OCI-LY1 (cell line): ENCODE data around the gene MACF1.

Experiments
- EZH2 ChIP-seq: fragments of 200-600 bp; sonication (generic), shearing (Covaris generic); IDR thresholded peaks from 2 replicates; pipeline ENCODE4 v1.8.0; 2017; ENCODE audit warnings: borderline replicate concordance, mixed run types, mild to moderate bottlenecking, antibody characterized with exemption, low read length, moderate library complexity, mixed read lengths
- TF ChIP-seq, protein P1 (sequence below): fragments of 200-600 bp; sonication (generic), shearing (Covaris generic); IDR thresholded peaks from 2 replicates; pipeline ENCODE4 v1.5.1; 2017; ENCODE audit warnings: mild to moderate bottlenecking, antibody characterized with exemption, low read length, moderate library complexity, mixed read lengths

GRCh38 chr1:39431927-39432326 lies 227.4 kb downstream of the MACF1 start:
- TF ChIP-seq EZH2: no peak
- TF ChIP-seq, protein P1, sequence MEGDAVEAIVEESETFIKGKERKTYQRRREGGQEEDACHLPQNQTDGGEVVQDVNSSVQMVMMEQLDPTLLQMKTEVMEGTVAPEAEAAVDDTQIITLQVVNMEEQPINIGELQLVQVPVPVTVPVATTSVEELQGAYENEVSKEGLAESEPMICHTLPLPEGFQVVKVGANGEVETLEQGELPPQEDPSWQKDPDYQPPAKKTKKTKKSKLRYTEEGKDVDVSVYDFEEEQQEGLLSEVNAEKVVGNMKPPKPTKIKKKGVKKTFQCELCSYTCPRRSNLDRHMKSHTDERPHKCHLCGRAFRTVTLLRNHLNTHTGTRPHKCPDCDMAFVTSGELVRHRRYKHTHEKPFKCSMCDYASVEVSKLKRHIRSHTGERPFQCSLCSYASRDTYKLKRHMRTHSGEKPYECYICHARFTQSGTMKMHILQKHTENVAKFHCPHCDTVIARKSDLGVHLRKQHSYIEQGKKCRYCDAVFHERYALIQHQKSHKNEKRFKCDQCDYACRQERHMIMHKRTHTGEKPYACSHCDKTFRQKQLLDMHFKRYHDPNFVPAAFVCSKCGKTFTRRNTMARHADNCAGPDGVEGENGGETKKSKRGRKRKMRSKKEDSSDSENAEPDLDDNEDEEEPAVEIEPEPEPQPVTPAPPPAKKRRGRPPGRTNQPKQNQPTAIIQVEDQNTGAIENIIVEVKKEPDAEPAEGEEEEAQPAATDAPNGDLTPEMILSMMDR: no peak
